ENCODE results near the gene IL36A. TPM values are rescaled to one million over a fixed set of nuclear protein-coding genes. Genes with fewer than 3 reads are reported as not detected.

Gene IL36A
- total and polyA plus RNA-seq, 9 of the 15 experiments (the other 6 are each of a cell fraction or from before 2014, with no cell fraction given) = not detected

GRCh38 chr2:112967023-112967422, 38.2 kb upstream of the IL36A start:
- ATAC-seq (no peak), DNase-seq (ENCODE audit: extremely low read depth in 1 of 4, low spot score in 3 of 4) (peak in 1 of 4 experiments; percentile 1), FAIRE-seq (no peak)
- WGBS (ENCODE audit: insufficient coverage, low coverage, missing lambda C conversion rate) = 21% methylated on average over 2 of the region's 2 CpGs
- in situ Hi-C loops (cut with MboI) (no loop called here), intact Hi-C loops (cut with micrococcal nuclease) (no loop called here)
- Histone ChIP-seq H3K27ac (ENCODE audit: extremely low read depth, low read depth, low read length) (no peak overlapping the region), H3K9ac (ENCODE audit: insufficient read depth in 1 of 2, low read depth in 2 of 2, low read length in 2 of 2) (no peak overlapping the region), H3K27me3 (ENCODE audit: control insufficient read depth in 2 of 2, insufficient read depth in 2 of 2, low read length in 2 of 2) (peaks cover 8 to 9% of the 10 kb centered on the region in 2 experiments; a peak in 4 of 5 replicates), H3K4me3 (no peak overlapping the region), H3K9me3 (replicated peaks; ENCODE audit: control insufficient read depth, insufficient read depth, low read depth, low read length) (no peaks in the 10 kb centered on the region), H3K4me1 (replicated peaks in 1 of 2; ENCODE audit: control insufficient read depth in 2 of 2, insufficient read depth in 2 of 2, low read length in 2 of 2) (0 out of 5 replicates have a peak, but pooled peaks cover 0 to 3% of the 10 kb centered on the region in 2 experiments), H2AFZ (ENCODE audit: low read depth, low read length) (no peak overlapping the region), H3K36me3 (ENCODE audit: control insufficient read depth, insufficient read depth, low read length) (no peaks in the 10 kb centered on the region), H4K20me1 (replicated peaks; ENCODE audit: control insufficient read depth, insufficient read depth, low read length) (no peaks in the 10 kb centered on the region), H3K9me1 (ENCODE audit: control insufficient read depth, insufficient read depth, low read length) (no peaks in the 10 kb centered on the region), H3K4me2 (ENCODE audit: insufficient read depth, low read length) (no peak overlapping the region), H3K79me2 (ENCODE audit: control insufficient read depth, insufficient read depth, low read length) (no peaks in the 10 kb centered on the region)
- no TSS peak for BruUV-seq (replicated peaks)
- ChIA-PET CTCF (ENCODE audit: low intra/inter-chr PET ratio) (interaction anchor here (0.6 kb wide), 1 partner anchor 367 kb away, joined by 3 read pairs; no protein-coding TSS in a partner anchor), POLR2A (no interaction called here)
- TF ChIP-seq FOXA3 (CRISPR knock-in tag; conservative IDR thresholded peaks at IDR 0.05 in 1 of 2, IDR thresholded peaks at IDR 0.05 in 1 of 2) = peak in 1 of 2 experiments; percentile 71; a peak in 2 of 4 replicates
- TF ChIP-seq RB1 (IDR thresholded peaks at IDR 0.05; ENCODE audit: low read depth) = no peak
- no peak for TF ChIP-seq SIRT6 (IDR thresholded peaks at IDR 0.05; ENCODE audit: low read depth, low read length)

- ATAC-seq = no peak
- H3K4me2 ChIP-seq (ENCODE audit: insufficient read depth, low read length) = no peak overlapping the region
- BruUV-seq (replicated peaks) = no TSS peak
- intact Hi-C loops (cut with micrococcal nuclease) (no loop called here), in situ Hi-C loops (cut with MboI) (no loop called here)
- ChIA-PET CTCF (ENCODE audit: low intra/inter-chr PET ratio) (no interaction called here), POLR2A (interaction anchor here (0.8 kb wide), 1 partner anchor 80 kb away, joined by 3 read pairs; no protein-coding TSS in a partner anchor)
- H3K9me3 ChIP-seq (replicated peaks; ENCODE audit: control insufficient read depth, insufficient read depth, low read depth, low read length) = no peaks in the 10 kb centered on the region
- no peak overlapping the region for H3K4me3 ChIP-seq
- no peak overlapping the region for H3K27ac ChIP-seq (ENCODE audit: extremely low read depth, low read depth, low read length)
- H3K9me1 ChIP-seq (ENCODE audit: control insufficient read depth, insufficient read depth, low read length) = no peaks in the 10 kb centered on the region
- DNase-seq (ENCODE audit: extremely low read depth in 1 of 4, low spot score in 3 of 4) = no peak
- WGBS (ENCODE audit: insufficient coverage, low coverage, missing lambda C conversion rate) = 0% methylated on average over 5 of the region's 5 CpGs
- no peak for FAIRE-seq
- H3K79me2 ChIP-seq (ENCODE audit: control insufficient read depth, insufficient read depth, low read length) = no peaks in the 10 kb centered on the region
- 0 out of 5 replicates have a peak, but pooled peaks cover 0 to 3% of the 10 kb centered on the region in 2 experiments for H3K4me1 ChIP-seq (replicated peaks in 1 of 2; ENCODE audit: control insufficient read depth in 2 of 2, insufficient read depth in 2 of 2, low read length in 2 of 2)
- H4K20me1 ChIP-seq (replicated peaks; ENCODE audit: control insufficient read depth, insufficient read depth, low read length) = no peaks in the 10 kb centered on the region
- no peak overlapping the region for H3K9ac ChIP-seq (ENCODE audit: insufficient read depth in 1 of 2, low read depth in 2 of 2, low read length in 2 of 2)
- H2AFZ ChIP-seq (ENCODE audit: low read depth, low read length) = no peak overlapping the region
- H3K27me3 ChIP-seq (ENCODE audit: control insufficient read depth in 2 of 2, insufficient read depth in 2 of 2, low read length in 2 of 2) = peaks cover 11 to 28% of the 10 kb centered on the region in 2 experiments; a peak in 4 of 5 replicates
- no peaks in the 10 kb centered on the region for H3K36me3 ChIP-seq (ENCODE audit: control insufficient read depth, insufficient read depth, low read length)
- no peak for TF ChIP-seq PHTF2 (CRISPR knock-in tag; IDR thresholded peaks at IDR 0.05)
- TF ChIP-seq ZNF609 (CRISPR knock-in tag; IDR thresholded peaks at IDR 0.05; ENCODE audit: borderline replicate concordance) = no peak
- TF ChIP-seq JUND (IDR thresholded peaks at IDR 0.05; ENCODE audit: borderline replicate concordance, low read depth, low read length) = no peak
- no peak for TF ChIP-seq JUND (tag; IDR thresholded peaks at IDR 0.05; ENCODE audit: borderline replicate concordance, low read depth, low read length)
- no peak for TF ChIP-seq ZNF586 (CRISPR knock-in tag; conservative IDR thresholded peaks at IDR 0.05)
Measured at GRCh38 chr2:112972423-112973086, 32.7 kb upstream of the IL36A start.
